ENCODE measurements around the gene CDRT15. TPM values are rescaled to one million over a fixed set of nuclear protein-coding genes. Genes with fewer than 3 reads are reported as not detected.
"Not testable (repeated sequence)": the region's sequence is repeated elsewhere in the genome, so short reads cannot be mapped to it uniquely, and the experiment has no call there.

The CDRT15 gene
- total RNA-seq, 1 donor: not detected

DNA sequence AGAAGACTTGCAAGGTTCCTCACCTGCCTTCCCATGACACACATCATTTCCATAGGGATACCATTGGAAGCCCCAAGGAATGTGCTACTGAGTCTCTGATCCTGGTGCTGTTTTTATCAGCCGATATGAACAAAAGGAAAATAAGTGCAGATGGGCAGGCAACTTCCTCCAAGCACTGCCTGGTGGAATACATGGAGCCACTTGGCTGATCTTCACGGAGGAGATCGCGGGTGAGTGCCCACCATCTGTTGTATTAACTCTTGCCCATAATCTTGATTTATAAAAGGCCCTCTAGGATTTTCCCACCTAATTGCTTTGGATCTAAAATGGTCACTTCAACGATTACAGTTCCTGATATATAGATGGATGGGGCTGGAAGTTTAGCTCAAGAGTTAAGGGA, 24.7 kb upstream of the CDRT15 start:
- no peak overlapping the region for H3K4me3 ChIP-seq (ENCODE audit: low read depth, low read length)
- TF ChIP-seq, protein P1, sequence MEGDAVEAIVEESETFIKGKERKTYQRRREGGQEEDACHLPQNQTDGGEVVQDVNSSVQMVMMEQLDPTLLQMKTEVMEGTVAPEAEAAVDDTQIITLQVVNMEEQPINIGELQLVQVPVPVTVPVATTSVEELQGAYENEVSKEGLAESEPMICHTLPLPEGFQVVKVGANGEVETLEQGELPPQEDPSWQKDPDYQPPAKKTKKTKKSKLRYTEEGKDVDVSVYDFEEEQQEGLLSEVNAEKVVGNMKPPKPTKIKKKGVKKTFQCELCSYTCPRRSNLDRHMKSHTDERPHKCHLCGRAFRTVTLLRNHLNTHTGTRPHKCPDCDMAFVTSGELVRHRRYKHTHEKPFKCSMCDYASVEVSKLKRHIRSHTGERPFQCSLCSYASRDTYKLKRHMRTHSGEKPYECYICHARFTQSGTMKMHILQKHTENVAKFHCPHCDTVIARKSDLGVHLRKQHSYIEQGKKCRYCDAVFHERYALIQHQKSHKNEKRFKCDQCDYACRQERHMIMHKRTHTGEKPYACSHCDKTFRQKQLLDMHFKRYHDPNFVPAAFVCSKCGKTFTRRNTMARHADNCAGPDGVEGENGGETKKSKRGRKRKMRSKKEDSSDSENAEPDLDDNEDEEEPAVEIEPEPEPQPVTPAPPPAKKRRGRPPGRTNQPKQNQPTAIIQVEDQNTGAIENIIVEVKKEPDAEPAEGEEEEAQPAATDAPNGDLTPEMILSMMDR (IDR thresholded peaks at IDR 0.05; ENCODE audit: insufficient read depth, low read length): no peak
- DNase-seq (ENCODE audit: low read depth): no peak

DNA sequence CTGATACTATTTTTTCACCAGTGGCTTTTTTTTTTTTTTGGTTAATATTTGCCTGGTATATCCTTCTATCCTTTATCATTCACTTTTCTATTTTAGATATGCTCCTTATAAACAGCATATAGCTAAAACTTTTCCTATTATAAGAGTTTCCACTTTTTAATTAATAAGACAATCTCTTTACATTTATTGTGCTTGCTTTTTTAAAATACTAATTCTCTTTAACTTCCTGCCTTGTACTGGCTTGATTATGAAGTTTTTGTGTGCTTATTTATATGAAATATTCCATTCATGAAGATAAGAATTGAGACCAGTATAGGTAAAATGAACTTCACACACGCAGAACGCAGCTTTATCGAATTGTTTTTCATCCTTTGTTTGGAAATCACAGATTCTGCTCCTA, 9.0 kb upstream of the CDRT15 start:
- TF ChIP-seq, protein P1 (IDR thresholded peaks at IDR 0.05; ENCODE audit: insufficient read depth, low read length): no peak
- no peak overlapping the region for H3K4me3 ChIP-seq (ENCODE audit: low read depth, low read length)
- DNase-seq (ENCODE audit: low read depth): no peak

DNA sequence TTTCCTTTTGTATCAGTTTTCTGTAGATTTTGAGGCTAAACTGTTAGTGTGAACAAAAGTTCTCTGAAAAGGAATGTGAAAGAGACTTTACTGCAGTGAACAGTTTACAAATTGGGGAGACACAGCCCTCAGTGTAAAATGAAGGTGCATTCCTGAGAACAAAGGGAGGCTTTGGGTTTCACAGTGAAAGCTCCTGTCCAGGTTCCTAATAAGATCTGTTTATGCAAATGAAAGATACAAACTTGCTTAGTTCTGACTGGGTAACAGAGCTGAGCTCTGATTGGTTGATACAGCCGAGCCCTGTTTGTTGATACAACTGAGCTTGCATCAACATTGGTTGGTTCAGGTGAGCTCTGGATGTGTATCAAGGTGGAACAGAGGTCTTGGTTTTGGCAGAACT, 8.3 kb upstream of the CDRT15 start:
- no peak overlapping the region for H3K4me3 ChIP-seq (ENCODE audit: low read depth, low read length)
- TF ChIP-seq, protein P1 (IDR thresholded peaks at IDR 0.05; ENCODE audit: insufficient read depth, low read length): no peak
- no peak for DNase-seq (ENCODE audit: low read depth)

DNA sequence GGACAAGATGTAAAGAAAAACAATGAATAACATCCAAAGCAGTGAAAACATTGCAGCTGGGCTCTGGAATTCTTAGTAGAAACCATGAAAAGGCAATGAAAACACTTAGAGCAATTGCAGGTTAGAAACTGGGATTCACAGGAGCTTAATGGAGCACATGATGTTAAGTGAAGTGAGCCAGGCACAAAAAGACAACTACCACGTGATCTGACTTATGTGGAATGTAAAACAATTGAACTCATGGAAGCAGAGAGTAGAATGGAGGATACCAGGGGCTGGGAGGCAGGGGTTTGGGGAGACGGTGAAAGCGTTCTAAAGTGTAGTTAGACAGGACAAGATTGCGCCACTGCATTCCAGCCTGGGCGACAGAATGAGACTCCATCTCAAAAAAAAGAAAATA, 2.6 kb upstream of the CDRT15 start:
- DNase-seq (ENCODE audit: low read depth); H3K4me3 ChIP-seq (ENCODE audit: low read depth, low read length): not testable (repeated sequence)

DNA sequence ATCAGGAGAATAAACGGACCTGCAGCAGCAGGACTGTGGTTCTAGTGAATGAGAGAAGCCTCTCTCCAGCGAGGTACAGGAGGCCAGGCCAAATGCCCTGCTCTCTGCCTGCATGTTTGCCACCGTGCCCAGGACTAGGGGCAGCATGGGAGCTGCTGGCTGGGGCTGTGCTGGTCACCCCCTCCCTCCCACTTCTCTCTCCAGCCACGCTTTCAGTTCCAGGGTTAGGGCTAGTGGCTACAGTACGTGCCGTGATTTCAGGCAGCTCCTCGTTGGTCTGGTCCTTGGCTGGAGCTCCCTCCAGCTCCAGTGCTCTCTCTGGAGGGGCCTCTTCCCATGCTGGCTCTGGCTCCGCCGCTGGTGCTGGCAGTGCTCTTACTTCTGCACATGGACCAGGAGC, 630 bp downstream of the CDRT15 start:
- not testable (repeated sequence) for H3K4me3 ChIP-seq (ENCODE audit: low read depth, low read length); DNase-seq (ENCODE audit: low read depth)

DNA sequence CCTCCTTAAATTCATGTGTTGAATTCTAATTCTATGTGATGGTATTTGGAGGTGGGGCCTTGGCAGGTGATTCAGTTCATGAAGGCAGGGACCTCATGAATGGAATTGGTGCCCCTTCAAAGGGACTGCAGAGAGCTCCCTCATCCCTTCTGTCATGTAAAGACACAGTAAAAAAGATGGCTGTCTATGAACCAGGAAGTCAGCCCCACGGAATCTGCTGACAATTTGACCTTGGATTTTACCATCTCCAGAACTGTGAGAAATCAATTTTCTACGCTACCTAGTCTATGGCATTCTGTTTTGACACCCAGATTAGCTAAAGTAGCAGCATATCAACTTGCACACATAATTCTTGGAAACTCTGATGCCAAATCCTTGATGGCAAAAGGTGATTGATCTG, 1.6 kb downstream of the CDRT15 start:
- H3K4me3 ChIP-seq (ENCODE audit: low read depth, low read length); DNase-seq (ENCODE audit: low read depth): not testable (repeated sequence)

DNA sequence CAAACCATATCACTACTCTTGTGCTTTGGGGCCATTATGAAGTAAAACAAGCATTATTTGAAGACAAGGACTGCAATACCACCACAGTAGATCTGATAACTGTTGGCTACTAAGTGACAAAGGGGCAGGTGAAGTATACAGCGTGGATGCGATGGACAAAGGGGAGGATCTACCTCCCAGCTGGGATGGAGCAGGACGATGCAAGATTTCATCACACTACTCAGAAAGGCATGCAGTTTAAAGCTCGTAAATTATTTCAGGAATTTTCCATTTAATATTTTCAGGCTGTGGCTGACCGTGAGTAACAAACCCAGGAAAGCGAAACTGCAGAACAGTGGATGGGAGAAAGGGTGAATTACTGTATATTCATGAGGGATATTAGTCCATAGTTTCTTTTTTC, 5.5 kb downstream of the CDRT15 start:
- H3K4me3 ChIP-seq (ENCODE audit: low read depth, low read length): not testable (repeated sequence)

DNA sequence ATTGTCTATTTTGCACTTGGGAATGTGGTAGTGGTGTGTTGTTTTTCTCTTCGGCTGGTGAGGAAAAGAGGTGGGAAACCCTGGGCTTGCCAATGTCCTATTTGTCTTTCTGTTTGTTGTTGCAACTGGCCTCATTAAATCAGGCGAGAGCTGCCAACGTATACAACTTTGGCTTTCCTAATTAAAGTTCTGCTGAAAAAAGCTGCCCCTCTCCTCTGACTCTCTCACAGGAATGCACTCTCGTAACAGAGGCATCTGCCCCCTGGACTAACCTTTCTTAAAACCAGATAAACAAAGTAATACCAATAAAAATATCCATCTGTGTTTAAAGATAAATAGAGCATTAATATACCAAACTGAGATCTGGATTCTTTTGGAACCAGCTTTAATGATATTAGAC, 7.8 kb downstream of the CDRT15 start:
- no peak for DNase-seq (ENCODE audit: low read depth)
- no peak overlapping the region for H3K4me3 ChIP-seq (ENCODE audit: low read depth, low read length)
- TF ChIP-seq, protein P1 (IDR thresholded peaks at IDR 0.05; ENCODE audit: insufficient read depth, low read length): no peak

More for the DNA sequence above, 5.5 kb downstream of the CDRT15 start:
- DNase-seq (ENCODE audit: low read depth): peak; percentile 19

DNA sequence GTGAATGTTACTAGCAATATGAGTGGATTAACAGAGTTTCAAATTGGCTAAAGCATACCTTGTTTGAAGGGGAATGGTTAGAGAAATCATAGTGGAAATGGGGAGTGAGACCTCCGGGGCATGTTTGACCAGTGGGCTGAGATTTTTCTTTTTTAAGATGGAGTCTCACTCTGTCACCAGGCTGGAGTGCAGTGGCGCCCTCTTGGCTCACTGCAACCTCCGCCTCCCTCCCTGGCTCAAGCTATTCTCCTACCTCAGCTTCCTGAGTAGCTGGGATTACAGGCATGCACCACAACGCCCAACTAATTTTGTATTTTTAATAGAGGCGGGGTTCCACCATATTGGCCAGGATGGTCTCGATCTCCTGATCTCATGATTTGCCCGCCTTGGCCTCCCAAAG, 9.6 kb downstream of the CDRT15 start:
- TF ChIP-seq, protein P1 (IDR thresholded peaks at IDR 0.05; ENCODE audit: insufficient read depth, low read length): no peak
- DNase-seq (ENCODE audit: low read depth): no peak
- no peak overlapping the region for H3K4me3 ChIP-seq (ENCODE audit: low read depth, low read length)
